LoVo (cell line): ENCODE data around the gene EDN1.
"Not testable (repeated sequence)": the region's sequence is repeated elsewhere in the genome, so short reads cannot be mapped to it uniquely, and the experiment has no call there.

ENCODE experiments used
- DNase-seq: peaks from one replicate; pipeline ENCODE4 v3.0.0-alpha.2; 2016; ENCODE audit warnings: low spot score

Gene EDN1

DNA sequence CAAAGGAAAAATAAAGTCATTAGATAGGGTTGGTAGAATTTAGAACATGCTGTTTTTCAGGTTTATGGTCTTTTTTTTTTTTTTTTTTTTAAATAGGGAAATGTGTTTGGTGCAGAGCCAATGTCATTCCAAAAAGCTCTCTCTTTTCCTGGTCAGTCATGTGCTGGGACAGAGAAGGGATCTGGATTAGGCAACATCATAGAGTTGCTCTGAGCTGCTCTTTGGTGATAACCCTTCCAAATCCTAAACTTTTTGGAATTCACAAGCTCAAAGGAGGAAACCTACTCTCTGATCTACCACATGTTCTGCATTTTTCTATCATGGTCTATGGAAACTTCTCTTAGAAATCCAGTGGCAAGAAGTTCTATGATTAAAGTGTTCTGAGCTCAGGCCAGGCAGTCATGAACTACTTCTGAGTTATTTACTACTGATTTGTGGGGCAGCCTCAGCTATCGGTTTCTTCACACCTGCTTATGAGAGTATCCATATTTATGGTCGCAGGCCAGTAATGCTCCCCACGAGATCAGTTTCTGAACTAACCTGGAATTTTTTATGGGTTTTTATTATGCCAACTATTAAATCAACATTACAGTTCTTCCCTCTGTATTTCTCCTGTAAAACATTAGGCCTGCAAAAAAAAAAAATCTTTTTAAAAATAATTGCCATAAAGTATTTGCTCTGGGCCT lies 4.8 kb downstream of the EDN1 start:
- DNase-seq = no peak

DNA sequence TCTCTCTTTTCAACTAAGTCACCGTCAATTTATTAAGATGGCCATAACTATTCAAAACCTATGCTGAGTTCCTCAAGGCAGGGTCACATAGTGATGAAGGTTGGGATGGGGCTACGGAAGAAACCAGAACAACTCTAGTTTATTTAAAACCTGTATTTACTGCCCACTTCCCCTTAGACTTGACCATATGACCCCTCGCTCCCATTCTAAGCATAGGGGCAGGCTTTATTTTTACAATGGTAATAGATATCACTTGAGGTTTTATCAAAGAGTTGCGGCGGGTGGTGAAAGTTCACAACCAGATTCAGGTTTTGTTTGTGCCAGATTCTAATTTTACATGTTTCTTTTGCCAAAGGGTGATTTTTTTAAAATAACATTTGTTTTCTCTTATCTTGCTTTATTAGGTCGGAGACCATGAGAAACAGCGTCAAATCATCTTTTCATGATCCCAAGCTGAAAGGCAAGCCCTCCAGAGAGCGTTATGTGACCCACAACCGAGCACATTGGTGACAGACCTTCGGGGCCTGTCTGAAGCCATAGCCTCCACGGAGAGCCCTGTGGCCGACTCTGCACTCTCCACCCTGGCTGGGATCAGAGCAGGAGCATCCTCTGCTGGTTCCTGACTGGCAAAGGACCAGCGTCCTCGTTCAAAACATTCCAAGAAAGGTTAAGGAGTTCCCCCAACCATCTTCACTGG lies 5.5 kb downstream of the EDN1 start:
- DNase-seq = no peak

GRCh38 chr6:12296255-12296573 lies 6.1 kb downstream of the EDN1 start:
- DNase-seq = peak; percentile 89

GRCh38 chr6:12296604-12297003 lies 6.4 kb downstream of the EDN1 start:
- DNase-seq = no peak

- no peak for DNase-seq
Observed at GRCh38 chr6:12297363-12298016, 7.3 kb downstream of the EDN1 start.

DNA sequence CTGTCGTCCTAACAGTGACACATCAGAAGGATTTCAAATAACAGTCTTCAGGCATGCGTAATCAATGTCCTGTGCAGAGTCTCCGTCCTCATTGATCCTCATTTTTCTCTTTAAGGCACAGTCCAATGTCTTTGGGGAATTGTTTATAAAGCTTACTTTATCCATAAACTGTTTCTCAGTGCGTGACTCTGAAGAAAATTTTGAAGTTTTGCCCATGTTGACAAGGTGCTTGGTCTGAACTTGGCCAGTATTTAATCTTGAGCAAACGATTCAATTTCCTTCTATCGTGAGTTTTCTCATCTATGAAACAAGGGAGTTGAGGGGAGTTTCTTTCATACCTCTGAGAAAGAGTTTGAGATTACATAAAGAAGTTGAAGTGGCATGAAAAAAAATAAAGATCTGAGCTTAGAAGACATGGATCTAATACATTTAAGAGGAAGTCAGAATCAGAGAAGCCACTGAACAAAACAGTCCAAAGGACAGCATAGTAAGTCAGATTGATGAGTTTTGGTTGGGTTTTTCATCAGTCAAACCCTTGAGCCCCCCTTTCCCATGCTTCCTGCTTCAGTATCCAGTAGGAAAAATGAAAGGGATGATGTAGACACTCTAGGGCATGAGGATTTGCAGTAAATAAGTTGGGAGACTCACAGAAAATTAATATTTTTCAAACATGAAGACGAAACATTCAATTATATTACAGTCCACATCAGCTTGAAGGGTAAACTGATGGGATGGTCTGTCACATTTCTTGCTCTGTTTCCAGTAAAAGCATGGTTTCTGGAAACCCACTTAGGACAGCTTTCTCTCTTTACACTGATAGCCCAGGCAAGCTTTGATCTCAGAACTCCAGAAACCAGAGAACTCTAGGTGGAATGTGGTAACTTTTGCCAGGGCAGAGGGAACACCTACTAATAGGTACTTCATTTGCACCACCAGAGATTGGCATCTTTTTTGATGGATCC lies 8.1 kb downstream of the EDN1 start:
- DNase-seq = no peak

GRCh38 chr6:12298995-12299394 lies 8.8 kb downstream of the EDN1 start:
- no peak for DNase-seq

GRCh38 chr6:12301018-12301417 lies 10.9 kb downstream of the EDN1 start:
- no peak for DNase-seq

DNA sequence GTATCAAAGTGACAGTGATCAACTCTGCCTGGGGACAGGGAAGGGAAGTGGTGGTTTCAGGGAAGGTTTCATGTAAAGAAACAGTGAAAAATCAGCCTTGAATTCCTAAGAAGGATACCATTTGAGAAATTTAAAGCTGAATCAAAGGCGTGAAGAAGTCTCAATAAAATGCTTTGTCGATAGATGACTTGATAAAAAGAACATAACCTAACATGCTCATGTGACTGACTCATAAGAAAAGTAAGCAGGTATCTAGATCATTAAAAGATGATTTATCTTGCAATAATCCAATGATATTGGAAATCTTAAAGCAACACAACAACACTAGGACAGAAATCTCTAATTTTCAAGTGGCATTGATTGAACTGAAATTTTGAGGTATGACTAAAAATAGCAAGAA lies 14.3 kb downstream of the EDN1 start:
- DNase-seq = no peak

GRCh38 chr6:12309070-12309469 lies 18.9 kb downstream of the EDN1 start:
- no peak for DNase-seq

DNA sequence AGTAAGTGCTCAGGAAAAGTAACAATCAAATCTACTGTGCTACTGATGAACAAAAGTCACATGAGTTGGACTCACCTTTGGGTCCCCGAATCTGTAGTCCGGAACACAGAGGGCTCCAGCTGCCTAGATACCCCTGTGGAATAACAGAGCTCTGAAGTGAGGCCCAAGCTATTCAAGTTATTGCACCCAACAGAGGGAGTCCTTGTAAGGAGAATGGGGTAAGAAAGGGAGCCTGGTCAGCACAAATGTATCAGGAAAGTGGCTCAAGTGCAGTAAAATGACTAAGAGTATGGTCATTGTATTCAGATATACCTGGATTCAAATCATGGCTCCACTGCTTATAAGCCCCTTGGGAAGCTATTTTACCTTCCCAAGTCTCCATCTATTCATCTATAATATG lies 20.9 kb downstream of the EDN1 start:
- no peak for DNase-seq

DNA sequence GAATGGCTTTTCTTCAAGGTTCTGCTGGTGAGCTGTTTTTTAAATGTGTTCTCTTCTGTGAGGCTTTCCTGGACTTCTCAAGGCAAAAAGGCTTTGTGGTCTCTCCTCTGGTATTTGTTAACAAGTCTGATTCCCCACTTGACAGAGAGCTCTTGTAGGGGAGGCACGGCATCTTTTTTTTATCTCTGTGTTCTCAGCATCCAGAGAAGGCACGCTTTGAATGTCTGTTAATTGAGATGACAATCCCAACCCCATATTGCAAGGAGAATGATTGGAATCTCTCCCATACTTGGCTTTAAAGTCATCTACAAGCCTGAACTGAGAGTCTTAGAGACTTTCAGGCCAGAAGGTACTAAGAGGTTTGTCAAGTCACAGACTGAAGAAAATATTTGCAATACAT lies 22.6 kb downstream of the EDN1 start:
- no peak for DNase-seq

DNA sequence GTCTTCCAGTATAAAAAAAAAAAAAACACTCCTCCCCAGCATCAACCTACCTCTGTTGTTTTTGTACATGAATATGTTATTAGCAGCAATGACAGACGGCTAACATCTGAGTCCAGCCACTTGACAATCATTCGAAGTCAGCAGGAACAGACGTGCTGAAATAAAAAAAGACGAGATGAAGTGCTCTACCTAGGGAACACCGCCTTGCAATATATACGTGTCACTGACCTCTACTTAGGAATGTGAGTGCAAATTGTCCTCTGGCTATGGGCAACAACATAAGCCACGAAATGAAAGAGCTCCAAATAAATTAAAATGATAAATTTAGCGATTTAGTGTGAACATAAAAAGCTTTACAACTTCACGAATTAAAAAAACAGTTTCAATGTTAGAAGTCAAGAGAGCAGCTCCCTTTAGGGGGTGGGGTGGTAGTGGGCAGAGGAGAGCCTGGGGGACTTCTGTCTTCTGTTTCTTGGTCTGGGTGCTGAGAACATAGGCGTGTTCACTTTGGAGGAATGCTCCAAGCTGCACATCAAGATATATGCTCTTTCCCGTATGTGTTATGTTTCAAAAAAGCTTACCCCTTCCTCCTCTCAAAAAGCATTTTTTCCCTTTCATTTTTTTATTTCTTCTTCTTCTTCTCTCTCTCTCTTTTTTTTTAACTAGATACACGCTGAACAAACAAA lies 23.3 kb downstream of the EDN1 start:
- no peak for DNase-seq

GRCh38 chr6:12313992-12314589 lies 23.9 kb downstream of the EDN1 start:
- DNase-seq = peak; percentile 73

GRCh38 chr6:12314751-12315150 lies 24.6 kb downstream of the EDN1 start:
- no peak for DNase-seq

- DNase-seq = no peak
Observed at GRCh38 chr6:12315292-12316081, 25.3 kb downstream of the EDN1 start.

DNA sequence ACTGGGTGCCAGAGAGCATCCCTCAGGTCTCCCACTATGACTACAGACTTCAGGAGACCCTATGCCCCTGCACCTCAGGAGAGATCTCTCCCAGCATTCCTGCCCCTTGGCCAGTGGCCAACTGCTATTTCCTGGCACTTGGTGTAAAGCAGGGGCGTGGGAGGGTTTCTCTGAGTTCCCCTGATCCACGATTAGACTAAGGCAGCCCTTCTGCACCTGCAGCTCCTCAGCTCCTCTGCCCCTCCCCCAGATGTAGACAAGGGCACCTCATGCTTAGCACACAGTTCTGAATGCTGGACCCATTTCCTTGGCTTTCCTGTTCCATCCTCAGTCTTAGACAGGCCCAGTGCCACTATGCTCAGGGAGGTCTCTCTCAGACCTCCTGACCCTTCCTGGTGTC lies 28.6 kb downstream of the EDN1 start:
- DNase-seq = no peak

DNA sequence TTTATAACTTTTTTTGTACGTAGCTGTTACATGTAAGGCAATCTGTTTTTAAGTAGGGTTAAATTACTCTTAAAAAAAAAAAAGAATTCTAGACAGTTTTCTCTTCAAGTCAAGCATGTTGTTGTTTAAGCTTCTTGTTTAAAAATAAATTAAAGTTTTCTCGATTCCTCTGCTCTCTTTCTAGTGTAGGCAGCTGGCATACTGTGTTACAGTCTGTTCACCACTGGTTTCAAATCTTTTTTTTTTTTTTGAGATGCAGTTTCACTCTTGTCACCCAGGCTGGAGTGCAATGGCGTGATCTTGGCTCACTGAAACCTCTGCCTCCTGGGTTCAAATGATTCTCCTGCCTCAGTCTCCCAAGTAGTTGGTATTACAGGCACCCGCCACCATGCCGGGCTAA lies 29.9 kb downstream of the EDN1 start:
- not testable (repeated sequence) for DNase-seq

DNA sequence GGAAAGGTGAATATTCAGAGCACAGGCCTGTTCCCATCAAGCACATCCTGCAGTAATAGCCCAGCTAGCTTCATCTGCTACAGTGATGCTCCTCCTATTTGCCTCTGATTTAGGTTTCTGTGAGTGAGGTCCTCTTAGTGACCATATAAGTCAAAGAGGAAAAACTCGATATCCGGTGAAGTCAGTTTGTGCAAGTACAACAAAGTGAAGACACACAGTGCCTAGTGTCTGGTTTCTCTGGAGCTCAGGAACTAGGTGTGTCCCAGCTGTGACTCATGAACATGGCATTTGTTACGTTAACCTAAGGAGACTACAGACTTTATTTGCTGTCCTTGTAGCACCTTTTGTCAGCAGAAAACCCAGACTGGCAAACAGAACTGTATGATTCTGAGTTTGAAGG lies 33.9 kb downstream of the EDN1 start:
- DNase-seq = peak; percentile 93

DNA sequence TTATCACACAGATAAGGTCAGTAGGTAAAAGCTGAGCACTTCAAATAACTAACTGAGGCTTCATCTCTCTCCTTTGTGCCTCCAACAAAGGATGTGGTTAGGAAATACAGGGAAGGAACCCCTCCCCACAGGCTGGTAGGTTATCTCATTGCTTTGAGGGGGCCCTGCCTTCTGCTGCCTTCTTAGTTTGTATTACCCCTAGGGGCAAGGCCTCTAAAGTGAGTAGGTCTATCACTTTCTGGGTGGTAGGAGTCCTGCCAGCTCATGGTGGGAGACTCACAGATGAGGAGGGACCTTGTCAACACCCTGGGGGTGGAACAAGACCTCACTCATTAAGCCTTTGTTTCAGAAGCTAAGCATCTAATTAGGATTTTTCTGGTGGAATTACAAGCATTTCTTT lies 34.6 kb downstream of the EDN1 start:
- no peak for DNase-seq

- DNase-seq = no peak
Observed at GRCh38 chr6:12325872-12326271, 35.7 kb downstream of the EDN1 start.
